GM12801 (cell line): ENCODE results near the gene GEMIN7.

Experiments
- CTCF ChIP-seq: IDR thresholded peaks from one replicate; pipeline ENCODE4 v1.5.1; 2011; ENCODE audit warnings: control low read depth; ENCODE audit not compliant: insufficient read length; ENCODE audit errors: extremely low read depth

Gene GEMIN7, protein sequence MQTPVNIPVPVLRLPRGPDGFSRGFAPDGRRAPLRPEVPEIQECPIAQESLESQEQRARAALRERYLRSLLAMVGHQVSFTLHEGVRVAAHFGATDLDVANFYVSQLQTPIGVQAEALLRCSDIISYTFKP

GRCh38 chr19:45079063-45079910 lies at the start of gene GEMIN7:
GEMIN7 (plus strand) TSS chr19:45079260; CDS start chr19:45090115, 10,855 bp downstream.
- no peak for TF ChIP-seq CTCF

DNA sequence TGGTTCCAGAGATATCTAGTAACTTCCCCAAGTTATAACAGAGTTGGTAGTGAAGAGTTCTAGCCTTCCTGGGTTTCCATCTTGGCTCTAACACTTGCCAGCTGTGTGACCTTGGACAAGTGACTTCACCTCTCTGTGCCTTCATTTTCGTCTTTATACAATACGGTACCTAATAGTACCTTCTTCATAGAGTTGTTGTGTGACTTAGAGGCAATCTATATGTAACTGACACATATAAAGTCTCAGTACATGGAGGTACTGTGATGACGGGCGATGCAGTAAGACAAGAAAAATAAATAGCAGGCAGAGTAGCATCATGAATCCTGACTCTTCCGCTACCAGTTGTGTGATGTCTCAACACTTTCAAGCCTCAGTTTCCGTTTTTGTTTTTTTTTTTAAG lies 48.2 kb upstream of the GEMIN7 start:
- no peak for TF ChIP-seq CTCF

GRCh38 chr19:45032421-45032820 lies 46.6 kb upstream of the GEMIN7 start:
- TF ChIP-seq CTCF: no peak

DNA sequence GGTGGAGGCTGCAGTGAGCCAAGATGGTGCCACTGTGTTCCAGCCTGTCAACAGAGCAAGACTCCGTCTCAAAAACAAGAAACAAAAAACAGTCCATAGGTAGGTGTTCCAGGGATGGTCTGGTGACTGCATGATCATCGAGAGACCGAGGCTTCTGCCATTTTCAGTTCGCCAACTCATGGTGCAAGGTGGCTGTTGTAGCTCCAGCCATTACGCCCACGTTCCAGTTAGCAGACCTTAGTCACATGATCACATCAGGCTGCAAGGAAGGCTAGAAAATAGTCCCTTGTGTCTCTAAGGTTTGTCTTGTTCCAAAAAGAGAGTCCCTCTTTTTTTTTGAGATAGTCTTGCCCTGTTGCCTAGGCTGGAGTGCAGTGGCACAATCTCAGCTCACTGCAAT lies 43.3 kb upstream of the GEMIN7 start:
- no peak for TF ChIP-seq CTCF

GRCh38 chr19:45037393-45038169 lies 41.5 kb upstream of the GEMIN7 start:
- TF ChIP-seq CTCF: no peak

- TF ChIP-seq CTCF: no peak
These were observed 39.8 kb upstream of the GEMIN7 start, which contains the start of gene CLASRP for GRCh38 chr19:45038931-45039893. CLASRP (plus strand) TSS chr19:45039045; CDS start chr19:45040213, 1,168 bp downstream.
